Measurements from ENCODE around the gene TYW1. TPM values are rescaled to one million over a fixed set of nuclear protein-coding genes. Genes with fewer than 3 reads are reported as not detected.
"Not testable (repeated sequence)": the region's sequence is repeated elsewhere in the genome, so short reads cannot be mapped to it uniquely, and the experiment has no call there.

Gene TYW1
- polyA plus RNA-seq, 1 donor, result 15.5 TPM

- peak; percentile 97 for DNase-seq
Measured at GRCh38 chr7:66995050-66995776, 1.4 kb upstream of the TYW1 start, which contains the start of gene SBDS. Gene SBDS (minus strand): TSS chr7:66995586. CDS start chr7:66995417, 169 bp downstream.

GRCh38 chr7:67000601-67001258 is 4.1 kb downstream of the TYW1 start:
- not testable (repeated sequence) for DNase-seq

GRCh38 chr7:67004145-67004544 is 7.5 kb downstream of the TYW1 start:
- not testable (repeated sequence) for DNase-seq

- DNase-seq, result no peak
Measured at GRCh38 chr7:67006965-67007364, 10.3 kb downstream of the TYW1 start.

GRCh38 chr7:67008260-67008659 is 11.6 kb downstream of the TYW1 start:
- DNase-seq, result no peak

DNA sequence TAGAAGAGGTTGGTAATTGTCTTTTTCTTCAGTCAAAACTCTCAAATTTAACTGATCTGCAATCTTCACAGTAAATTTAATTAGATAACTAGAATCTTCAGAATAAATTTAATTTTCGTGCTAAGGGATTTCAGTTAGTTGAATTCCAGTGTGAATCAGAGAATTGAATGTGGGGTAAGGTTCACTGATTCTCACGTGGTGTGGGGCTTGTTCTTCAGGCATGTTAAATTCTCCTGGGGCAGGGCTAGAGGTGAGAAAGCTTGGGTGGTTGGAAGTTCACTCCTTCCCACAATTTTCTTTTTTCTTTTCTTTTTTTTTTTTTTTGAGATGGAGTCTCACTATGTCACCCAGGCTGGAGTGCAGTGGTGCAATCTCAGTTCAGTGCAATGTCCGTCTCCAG is 13.0 kb downstream of the TYW1 start:
- not testable (repeated sequence) for DNase-seq

DNA sequence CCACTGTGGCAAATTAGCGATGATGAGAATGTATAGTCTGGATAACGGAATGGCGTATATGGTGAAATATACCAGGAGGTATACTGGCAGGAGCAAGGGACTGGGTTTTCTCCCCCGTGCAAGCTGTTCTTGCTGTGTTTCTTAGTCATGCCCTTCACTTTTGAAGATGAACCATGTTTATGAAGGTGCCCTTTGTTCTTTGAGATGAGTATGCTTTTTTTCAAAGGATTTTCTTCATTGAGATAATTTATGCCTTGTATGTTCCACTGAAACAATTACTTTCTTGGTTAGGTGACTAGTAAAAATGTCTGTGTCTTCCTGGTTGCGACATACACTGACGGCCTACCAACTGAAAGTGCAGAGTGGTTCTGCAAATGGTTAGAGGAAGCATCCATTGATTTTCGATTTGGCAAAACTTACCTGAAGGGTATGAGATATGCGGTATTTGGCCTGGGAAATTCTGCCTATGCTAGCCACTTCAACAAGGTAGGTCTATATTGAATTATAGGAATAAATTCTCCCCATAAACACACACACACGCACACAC is 17.5 kb downstream of the TYW1 start:
- not testable (repeated sequence) for DNase-seq

DNA sequence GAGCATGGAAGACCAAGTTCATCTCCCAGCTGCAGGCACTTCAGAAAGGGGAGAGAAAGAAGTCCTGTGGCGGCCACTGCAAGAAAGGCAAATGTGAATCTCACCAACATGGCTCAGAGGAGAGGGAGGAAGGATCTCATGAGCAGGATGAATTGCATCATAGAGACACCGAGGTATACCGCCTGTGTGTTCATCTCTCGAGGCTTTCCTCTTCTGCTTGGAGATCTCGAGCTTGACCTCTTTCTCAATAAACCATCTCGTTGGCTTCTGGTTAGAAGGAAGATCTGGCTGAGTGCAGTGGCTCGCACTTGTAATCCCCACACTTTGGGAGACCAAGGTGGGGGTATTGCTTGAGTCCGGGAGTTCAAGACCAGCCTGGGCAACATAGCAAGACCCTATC is 21.3 kb downstream of the TYW1 start:
- not testable (repeated sequence) for DNase-seq

DNA sequence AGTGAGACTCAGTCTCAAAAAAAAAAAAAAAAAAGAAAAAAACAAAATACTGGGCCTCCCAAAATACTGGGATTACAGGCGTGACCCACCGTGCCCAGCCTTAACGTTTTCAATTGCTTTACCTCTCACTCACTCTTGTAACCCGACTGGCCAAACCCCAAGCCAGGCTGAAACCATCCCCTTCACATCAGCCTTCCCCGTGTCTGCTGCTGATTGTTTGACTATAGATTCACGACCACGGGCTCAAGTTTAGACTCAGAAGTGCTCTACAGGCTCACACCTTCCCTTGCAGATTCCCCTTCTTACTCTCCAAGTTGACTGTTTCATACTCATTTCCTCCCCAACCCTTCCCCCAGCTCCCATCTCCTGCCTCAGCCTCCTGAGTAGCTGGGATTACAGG is 22.3 kb downstream of the TYW1 start:
- DNase-seq, result no peak

DNA sequence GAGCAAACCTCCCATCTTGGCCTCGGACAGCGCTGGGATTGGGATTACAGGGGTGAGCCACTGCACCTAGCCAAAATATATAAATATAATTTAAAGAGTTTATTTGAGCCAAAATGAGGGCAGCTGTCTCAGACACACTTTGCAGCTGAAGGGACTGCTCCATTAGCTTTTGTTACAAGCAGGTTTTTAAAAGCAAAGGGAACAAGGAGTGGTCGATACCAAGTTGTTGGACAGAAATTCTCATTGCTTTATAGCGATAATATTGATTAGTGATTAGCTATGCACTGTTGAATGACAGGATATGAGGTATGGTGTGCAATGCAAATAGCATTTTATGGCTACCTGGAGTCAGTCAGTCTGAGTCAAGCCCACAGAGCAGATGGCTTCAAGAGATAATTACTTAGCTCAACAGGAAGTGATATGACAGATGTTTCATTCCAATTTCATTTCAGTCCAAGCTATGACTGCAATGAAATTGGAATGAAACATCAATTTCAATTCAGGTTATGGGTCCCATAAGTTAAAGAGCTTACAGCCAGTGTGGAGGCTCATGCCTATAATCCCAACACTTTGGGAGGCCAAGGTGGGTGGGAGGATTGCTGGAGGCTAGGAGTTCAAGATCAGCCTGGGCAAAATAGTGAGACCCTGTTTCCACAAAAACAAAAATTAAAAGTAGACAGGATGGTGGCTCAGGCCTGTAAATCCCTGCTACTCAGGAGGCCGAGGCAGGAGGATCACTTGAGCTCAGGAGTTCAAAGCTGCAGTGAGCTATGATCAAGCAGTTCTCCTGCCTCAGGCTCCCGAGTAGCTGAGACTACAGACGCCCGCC is 23.1 kb downstream of the TYW1 start:
- DNase-seq, result no peak

GRCh38 chr7:67021260-67021659 is 24.6 kb downstream of the TYW1 start:
- DNase-seq, result no peak

- DNase-seq, result no peak
Measured at GRCh38 chr7:67022511-67022910, 25.9 kb downstream of the TYW1 start.

DNA sequence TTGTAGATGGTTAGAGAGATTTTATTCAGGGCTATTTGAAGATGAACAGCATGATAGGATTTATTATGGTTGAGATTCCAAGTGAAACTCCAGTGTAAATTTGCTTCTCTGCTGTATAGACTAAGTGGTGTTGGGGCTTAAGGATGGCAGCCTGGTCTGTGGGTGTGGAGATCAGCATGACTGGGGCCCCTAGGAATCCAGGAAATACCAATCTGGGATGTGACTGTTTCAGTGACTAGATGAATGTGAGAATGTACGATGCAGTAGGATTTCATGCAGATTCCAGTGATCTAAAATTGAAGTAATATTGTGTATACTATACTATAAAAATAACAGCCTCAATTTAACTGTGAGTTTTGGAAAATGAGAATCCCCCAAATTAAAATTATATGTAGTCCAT is 28.8 kb downstream of the TYW1 start:
- DNase-seq, result not testable (repeated sequence)

DNA sequence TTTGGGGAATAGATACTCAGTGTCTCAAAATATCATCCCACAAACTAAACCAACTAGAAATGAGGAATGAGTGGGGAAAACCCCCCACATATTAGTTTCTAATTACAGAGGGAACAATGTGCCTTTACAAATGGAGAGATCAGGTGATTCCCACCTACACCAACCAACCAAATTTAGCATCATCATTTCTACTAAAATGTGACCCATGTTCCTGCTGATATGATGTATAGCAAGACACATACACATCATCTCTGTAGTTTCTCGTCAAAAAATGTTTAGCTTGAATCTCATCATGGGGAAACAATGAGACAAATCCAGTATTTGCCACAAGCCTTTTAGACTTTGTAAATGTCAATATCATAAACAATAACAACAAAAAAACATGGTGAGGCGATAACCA is 35.1 kb downstream of the TYW1 start:
- DNase-seq, result not testable (repeated sequence)

DNA sequence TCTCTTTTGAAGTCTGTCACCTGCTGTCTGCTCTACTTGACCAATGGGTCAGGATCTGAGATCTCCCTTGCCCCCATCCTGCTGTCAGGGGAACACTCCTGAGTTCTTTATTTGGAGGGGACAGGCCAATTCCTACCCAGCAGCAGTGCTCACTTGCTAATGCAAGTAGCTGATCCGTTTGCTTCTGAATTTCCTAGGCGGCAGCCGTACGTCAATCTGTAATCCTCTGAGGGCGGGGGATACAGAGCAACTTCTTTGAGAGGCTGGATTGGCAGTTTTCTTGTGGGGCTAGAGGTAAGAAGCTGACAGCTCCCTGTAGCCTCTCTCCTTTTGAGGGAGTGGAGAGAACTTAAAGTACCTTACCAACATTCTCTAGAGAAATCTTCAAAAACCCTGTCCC is 36.6 kb downstream of the TYW1 start:
- DNase-seq, result no peak

DNA sequence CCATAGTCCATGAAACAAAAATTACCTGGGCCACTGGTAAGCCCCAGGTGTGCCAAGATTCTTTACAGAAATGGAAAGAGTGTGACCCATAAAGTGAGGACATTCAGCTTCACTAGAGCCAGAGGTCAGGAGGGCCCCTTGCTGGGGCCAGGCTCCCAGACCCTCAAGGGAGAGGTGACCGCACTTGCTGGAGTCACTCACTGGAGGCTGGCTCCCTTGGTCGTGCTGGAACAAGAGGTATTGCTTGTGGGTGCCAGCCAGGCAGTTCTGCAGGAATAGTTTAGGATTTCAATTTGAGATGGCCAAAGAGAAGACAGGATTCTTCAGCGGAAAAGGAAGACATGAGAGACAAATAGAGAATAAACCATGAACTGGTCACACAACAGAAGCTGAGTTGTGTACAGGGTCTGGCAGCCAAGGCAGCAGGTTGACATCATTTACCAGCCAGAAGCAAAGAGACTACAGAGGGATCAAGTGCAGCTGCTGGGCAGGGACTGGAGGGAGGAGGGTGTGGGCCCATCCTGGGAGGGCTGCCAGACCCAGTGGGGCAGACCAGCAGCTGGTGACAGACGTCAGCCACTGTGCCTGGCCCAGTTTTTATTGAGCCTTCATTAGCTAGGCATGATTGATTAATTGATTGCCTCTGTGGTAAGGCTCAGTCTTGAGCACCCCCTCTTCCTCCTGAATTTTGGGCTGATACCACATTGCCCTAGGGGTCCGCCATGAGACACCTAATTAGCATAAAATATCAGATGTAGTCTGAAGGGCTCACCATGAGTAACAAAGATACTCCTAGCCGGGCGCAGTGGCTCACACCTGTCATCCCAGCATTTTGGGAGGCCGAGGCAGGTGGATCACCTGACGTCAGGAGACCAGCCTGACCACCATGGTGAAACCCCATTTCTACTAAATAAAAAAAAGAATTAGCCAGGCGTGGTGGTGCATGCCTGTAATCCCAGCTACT is 40.1 kb downstream of the TYW1 start:
- peak; percentile 3 for DNase-seq

DNA sequence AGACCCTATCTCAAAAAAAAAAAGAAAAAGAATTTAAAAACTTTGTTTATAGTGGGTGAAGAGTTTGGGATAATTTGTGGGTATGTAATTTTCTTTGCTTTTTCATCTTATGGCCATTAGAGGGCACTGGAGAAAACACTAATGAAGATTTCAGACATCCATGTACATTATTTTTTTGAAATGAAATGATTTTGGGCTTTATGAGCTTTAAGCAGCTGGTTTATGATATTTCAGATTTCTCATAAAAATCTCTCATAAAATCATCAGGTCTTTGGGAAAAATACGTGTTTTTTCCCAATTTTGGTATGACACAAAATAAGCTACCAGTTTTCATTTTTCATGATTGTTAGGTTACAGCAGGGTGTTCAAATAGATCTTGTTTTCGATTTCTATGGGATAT is 44.2 kb downstream of the TYW1 start:
- DNase-seq, result not testable (repeated sequence)

GRCh38 chr7:67042781-67043558 is 46.3 kb downstream of the TYW1 start:
- DNase-seq, result peak; percentile 15

- not testable (repeated sequence) for DNase-seq
Measured at GRCh38 chr7:67043559-67043930, 46.9 kb downstream of the TYW1 start.

DNA sequence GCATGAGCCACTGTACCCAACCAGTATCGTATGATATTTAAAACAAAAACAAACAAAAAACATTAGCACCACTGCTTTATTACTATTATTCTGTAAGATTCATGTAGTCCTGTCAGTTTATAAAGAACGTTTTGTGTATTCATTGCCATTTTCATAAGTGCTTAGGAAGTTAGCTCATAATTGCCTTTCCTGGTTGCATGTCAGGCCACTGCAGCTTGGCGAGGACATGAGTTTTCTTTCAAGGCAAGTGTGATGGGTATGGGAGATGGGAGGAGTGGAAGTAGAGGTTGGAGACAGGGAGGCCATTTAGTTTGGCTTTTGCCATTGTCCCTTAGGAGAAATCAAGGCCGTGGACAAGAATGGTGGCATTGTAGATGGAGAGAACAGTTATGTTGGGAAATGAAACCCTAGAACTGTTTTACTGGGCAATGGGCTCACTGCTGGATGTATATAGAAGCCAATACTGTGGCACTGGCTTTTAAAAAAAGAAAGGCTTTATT is 48.9 kb downstream of the TYW1 start:
- DNase-seq, result no peak

DNA sequence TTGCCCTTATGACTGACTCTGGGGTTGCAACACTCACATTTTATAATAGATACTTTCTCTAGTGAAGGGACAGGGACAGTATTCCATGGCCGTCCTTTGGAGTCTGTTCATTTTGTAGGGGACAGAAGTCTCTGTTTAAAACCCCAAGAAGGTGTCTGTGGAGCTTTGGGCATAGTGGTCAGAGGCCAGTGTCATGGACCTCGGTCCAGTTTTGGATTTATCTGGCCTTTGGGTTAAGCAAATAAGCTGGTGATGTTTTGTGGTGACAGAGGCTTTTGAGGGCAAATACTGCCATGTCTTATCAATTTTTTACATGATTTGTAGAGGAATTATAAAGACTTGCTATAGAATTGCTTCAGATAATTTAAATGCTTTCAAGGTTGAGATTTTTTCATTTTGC is 50.2 kb downstream of the TYW1 start:
- not testable (repeated sequence) for DNase-seq
